ENCODE data around the gene IL3RA. TPM values are rescaled to one million over a fixed set of nuclear protein-coding genes. Genes with fewer than 3 reads are reported as not detected.

IL3RA gene
- total and polyA plus RNA-seq, 4 experiments from 2014 or later: 0.29 to 0.53 TPM; not detected in 2

DNA sequence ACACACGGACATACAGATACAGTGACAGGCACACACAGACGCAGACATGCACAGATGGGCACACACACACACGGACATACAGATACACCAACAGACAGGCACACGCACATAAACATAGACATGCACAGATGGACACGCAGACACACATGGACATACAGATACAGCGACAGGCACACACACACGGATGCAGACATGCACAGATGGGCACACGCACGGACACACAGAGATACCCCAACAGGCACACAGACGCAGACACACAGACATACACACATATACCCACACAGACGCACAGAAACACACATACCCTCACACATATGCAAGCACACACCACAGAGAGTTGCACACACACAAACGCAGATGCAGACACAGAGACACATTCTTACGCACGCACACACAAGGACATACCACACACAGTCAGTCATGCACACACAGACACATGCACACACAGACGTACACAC is 79.8 kb downstream of the IL3RA start:
- H3K9me3 Mint-ChIP-seq: peaks cover 0 to 10% (median 4%) of the 10 kb centered on the region in 8 donors
- no peaks in the 10 kb centered on the region for H3K27me3 ChIP-seq (ENCODE audit: insufficient read depth, low read length)
- no peak overlapping the region for H3K27ac ChIP-seq (ENCODE audit: low read depth, low read length)
- no peaks in the 10 kb centered on the region for H3K4me1 ChIP-seq (ENCODE audit: insufficient read depth, low read length)
- no peak overlapping the region for H3K27ac Mint-ChIP-seq
- intact Hi-C loops (cut with micrococcal nuclease): loop anchor here (1.0 kb wide), 1 partner anchor 15 kb away; no protein-coding TSS in a partner anchor
- H3K27me3 Mint-ChIP-seq: no peaks in the 10 kb centered on the region
- H3K4me3 ChIP-seq (ENCODE audit: low read length in 2 of 2): no peak overlapping the region
- no peaks in the 10 kb centered on the region for H3K9me3 ChIP-seq (ENCODE audit: control insufficient read depth in 1 of 2, low read length in 2 of 2)
- ChIA-PET POLR2A (ENCODE audit: partially characterized antibody) (no interaction called here), CTCF (ENCODE audit: partially characterized antibody) (no interaction called here)
- no peak overlapping the region for H3K4me3 Mint-ChIP-seq
- peaks cover 0 to 5% (median 0%) of the 10 kb centered on the region in 4 donors for H3K4me1 Mint-ChIP-seq
- H3K36me3 Mint-ChIP-seq: peaks cover 35 to 36% of the 10 kb centered on the region in 2 donors
- peaks cover 11% of the 10 kb centered on the region for H3K36me3 ChIP-seq (ENCODE audit: insufficient read depth, low read length)
- no peak for DNase-seq

DNA sequence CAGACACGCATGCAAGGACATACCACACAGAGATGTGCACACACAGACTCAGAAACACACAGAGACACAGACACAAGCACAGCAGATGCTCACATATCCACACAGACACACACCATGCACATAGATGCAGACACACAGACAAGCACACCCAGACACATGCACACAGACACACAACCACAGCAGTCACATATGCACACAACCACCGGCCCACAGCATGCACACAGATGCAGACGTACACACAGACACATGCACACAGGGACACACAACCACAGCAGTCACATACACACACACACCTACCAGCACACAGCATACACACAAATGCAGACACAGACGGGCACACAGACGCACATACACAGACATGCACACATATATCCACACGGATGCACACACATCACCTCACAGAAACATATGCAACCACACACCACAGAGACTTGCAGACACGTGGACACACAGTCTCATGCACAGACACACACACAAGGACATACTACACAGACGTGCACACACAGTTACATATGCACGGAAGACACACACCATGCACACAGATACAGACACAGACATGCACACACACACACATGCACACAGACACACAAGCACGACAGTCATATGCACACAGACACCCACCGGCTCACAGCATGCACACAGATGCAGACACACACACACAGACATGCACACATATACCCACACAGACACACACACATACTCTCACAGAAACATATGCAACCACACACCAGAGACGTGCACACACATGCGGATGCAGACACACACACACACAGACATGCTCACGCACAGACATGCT is 80.6 kb downstream of the IL3RA start:
- Mint-ChIP-seq H3K27ac (no peak overlapping the region), H3K4me1 (peaks cover 0 to 5% (median 0%) of the 10 kb centered on the region in 4 donors), H3K4me3 (no peak overlapping the region), H3K36me3 (peaks cover 39% of the 10 kb centered on the region in 2 donors), H3K9me3 (peaks cover 0 to 18% (median 8%) of the 10 kb centered on the region in 8 donors), H3K27me3 (no peaks in the 10 kb centered on the region)
- intact Hi-C loops (cut with micrococcal nuclease): loop anchor here (1.0 kb wide), 1 partner anchor 16 kb away; no protein-coding TSS in a partner anchor
- ChIA-PET CTCF (ENCODE audit: partially characterized antibody) (no interaction called here), POLR2A (ENCODE audit: partially characterized antibody) (no interaction called here)
- Histone ChIP-seq H3K27me3 (ENCODE audit: insufficient read depth, low read length) (no peaks in the 10 kb centered on the region), H3K27ac (ENCODE audit: low read depth, low read length) (no peak overlapping the region), H3K36me3 (ENCODE audit: insufficient read depth, low read length) (peaks cover 17% of the 10 kb centered on the region), H3K4me3 (ENCODE audit: low read length in 2 of 2) (no peak overlapping the region), H3K9me3 (ENCODE audit: control insufficient read depth in 1 of 2, low read length in 2 of 2) (peaks cover 0 to under 1% of the 10 kb centered on the region in 2 donors), H3K4me1 (ENCODE audit: insufficient read depth, low read length) (no peaks in the 10 kb centered on the region)
- DNase-seq: no peak

DNA sequence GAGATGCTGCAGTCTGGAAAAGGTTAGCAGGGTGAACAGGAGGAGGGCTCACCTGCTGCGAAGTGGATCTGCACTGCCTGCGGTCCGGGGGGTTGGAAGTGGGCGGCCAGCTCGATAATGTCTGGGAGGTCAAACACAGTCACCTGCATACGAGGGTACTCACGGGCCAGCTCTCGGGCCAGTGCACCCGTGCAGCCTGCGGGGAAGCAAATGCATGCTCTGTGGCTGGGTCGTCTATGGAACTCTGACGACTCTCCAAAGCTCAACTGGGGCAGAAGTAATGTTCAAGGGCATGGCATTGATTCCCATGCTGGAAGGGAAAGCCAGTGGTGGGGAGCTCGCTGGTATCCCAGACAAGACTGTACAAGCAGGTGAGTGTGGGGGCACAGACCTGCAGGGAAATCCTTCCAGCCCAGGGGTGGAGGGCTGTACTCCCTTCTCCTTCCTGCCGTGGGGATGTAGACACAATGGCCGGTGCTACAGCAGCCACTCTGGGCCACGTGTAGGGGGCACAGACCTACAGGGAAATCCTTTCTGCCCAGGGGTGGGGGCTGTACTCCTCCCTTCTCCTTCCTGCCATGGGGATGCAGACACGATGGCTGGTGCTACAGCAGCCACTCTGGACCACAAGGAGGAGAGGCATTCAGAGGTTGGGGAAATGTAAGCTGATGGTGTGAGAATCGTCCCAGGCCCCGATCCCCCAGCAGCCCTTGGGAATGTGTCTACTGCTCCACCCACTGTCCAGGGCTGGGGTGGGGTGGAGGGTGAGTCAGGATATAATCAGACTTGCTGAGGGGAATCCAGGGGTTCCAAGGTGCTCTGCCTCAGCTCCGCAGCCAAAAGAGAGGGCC is 81.6 kb downstream of the IL3RA start:
- Histone ChIP-seq H3K4me3 (ENCODE audit: low read length in 2 of 2) (no peak overlapping the region), H3K9me3 (ENCODE audit: control insufficient read depth in 1 of 2, low read length in 2 of 2) (peaks cover 0 to 7% of the 10 kb centered on the region in 2 donors), H3K27me3 (ENCODE audit: insufficient read depth, low read length) (no peaks in the 10 kb centered on the region), H3K27ac (ENCODE audit: low read depth, low read length) (no peak overlapping the region), H3K4me1 (ENCODE audit: insufficient read depth, low read length) (no peaks in the 10 kb centered on the region), H3K36me3 (ENCODE audit: insufficient read depth, low read length) (peaks cover 22% of the 10 kb centered on the region)
- DNase-seq: no peak
- H3K36me3 Mint-ChIP-seq: peaks cover 40 to 41% of the 10 kb centered on the region in 2 donors
- H3K27ac Mint-ChIP-seq: no peak overlapping the region
- H3K4me3 Mint-ChIP-seq: no peak overlapping the region
- no peaks in the 10 kb centered on the region for H3K27me3 Mint-ChIP-seq
- ChIA-PET POLR2A (ENCODE audit: partially characterized antibody) (no interaction called here), CTCF (ENCODE audit: partially characterized antibody) (no interaction called here)
- H3K4me1 Mint-ChIP-seq: peaks cover 0 to 5% (median 0%) of the 10 kb centered on the region in 4 donors
- peaks cover 0 to 24% (median 12%) of the 10 kb centered on the region in 8 donors for H3K9me3 Mint-ChIP-seq
- intact Hi-C loops (cut with micrococcal nuclease): no loop called here

DNA sequence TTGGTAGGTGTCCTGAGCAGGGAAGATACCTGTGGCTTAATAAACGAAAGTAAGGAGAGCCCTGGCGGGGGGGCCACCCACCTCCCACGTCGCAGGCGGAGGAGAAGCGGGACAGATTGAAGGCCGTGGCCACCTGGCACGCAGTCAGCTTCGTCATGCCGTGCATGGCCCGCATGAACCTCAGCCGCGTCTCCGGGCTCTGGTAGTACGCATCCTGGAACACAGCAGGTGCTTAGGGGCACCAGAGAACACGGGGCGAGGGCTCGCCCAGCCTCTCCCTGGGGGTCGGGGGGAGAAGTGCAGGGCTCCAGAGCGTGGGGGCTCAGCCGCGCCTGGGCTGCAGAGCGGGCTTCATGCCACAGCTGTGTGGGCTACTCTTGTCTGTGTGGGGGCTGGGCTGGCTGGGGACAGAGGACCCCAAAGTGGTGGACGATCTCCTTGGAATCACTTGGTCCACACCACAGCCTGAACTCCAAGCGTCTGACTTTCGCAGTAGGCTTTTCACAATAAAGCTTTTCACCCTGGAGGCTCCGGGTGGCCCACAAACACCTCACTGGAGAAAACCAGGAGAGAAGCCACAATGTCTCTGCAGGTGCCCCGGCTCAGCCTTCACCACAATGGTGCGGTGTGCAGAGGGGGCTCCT is 82.4 kb downstream of the IL3RA start:
- H3K4me3 Mint-ChIP-seq: no peak overlapping the region

DNA sequence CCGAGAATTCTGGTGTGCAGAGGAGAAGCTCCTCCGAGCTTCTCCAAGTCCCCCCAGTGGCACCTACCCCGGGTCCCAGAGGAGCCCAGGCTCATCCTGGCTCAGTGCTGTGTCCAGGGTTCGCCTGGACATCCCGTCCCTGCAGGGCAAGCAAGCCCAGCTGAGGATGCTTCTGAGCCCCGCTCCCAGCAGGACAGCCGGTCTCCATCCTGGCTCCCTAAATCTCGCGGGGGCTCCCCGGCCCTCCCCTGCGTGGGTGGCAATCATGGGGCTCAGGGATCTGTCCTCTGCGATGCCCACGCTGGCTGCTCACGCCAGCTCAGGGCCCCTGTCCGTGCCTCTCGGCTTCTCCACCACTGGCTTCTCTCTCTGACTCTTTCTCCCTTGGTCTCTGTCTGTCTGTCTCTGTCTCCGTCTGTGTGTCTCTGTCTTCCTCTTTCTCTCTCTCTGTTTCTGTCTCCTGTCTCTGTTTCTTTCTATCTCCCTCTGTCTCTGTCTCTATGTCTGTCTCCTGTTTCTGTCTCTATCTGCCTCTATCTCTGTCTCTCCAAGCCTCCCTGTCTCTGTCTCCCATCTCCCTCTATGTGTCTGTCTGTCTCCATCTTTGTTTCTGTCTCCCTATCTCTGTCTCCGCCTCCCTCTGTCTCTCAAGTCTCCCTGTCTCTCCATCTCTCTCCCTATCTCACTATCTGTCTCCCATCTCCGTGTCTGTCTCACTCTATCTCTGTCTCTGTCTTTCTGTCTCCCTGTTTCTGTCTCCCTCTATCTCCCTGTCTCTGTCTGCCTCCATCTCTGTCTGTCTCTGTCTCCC is 83.2 kb downstream of the IL3RA start:
- Histone ChIP-seq H3K4me3 (ENCODE audit: low read length in 2 of 2) (no peak overlapping the region), H3K27me3 (ENCODE audit: insufficient read depth, low read length) (no peaks in the 10 kb centered on the region), H3K4me1 (ENCODE audit: insufficient read depth, low read length) (no peaks in the 10 kb centered on the region), H3K36me3 (ENCODE audit: insufficient read depth, low read length) (peaks cover 21% of the 10 kb centered on the region), H3K9me3 (ENCODE audit: control insufficient read depth in 1 of 2, low read length in 2 of 2) (peaks cover 0 to 11% of the 10 kb centered on the region in 2 donors), H3K27ac (ENCODE audit: low read depth, low read length) (no peak overlapping the region)
- POLR2A ChIA-PET (ENCODE audit: partially characterized antibody): no interaction called here
- DNase-seq: no peak
- Mint-ChIP-seq H3K36me3 (peaks cover 38 to 46% of the 10 kb centered on the region in 2 donors), H3K4me1 (peaks cover 0 to 7% (median 1%) of the 10 kb centered on the region in 4 donors), H3K27ac (peak overlapping the region in 5 of 7 donors; percentile 4 to 84 (median 58)), H3K9me3 (peaks cover 0 to 35% (median 17%) of the 10 kb centered on the region in 8 donors), H3K27me3 (no peaks in the 10 kb centered on the region), H3K4me3 (no peak overlapping the region)
- CTCF ChIA-PET (ENCODE audit: partially characterized antibody): no interaction called here
- intact Hi-C loops (cut with micrococcal nuclease): no loop called here

More for the DNA sequence above, 82.4 kb downstream of the IL3RA start:
- H3K36me3 Mint-ChIP-seq: peaks cover 38 to 41% of the 10 kb centered on the region in 2 donors
- no peaks in the 10 kb centered on the region for H3K27me3 Mint-ChIP-seq
- Histone ChIP-seq H3K4me3 (ENCODE audit: low read length in 2 of 2) (no peak overlapping the region), H3K36me3 (ENCODE audit: insufficient read depth, low read length) (peaks cover 24% of the 10 kb centered on the region), H3K27me3 (ENCODE audit: insufficient read depth, low read length) (no peaks in the 10 kb centered on the region), H3K27ac (ENCODE audit: low read depth, low read length) (no peak overlapping the region), H3K9me3 (ENCODE audit: control insufficient read depth in 1 of 2, low read length in 2 of 2) (peaks cover 0 to 11% of the 10 kb centered on the region in 2 donors), H3K4me1 (ENCODE audit: insufficient read depth, low read length) (no peaks in the 10 kb centered on the region)
- ChIA-PET CTCF (ENCODE audit: partially characterized antibody) (no interaction called here), POLR2A (ENCODE audit: partially characterized antibody) (no interaction called here)
- H3K4me1 Mint-ChIP-seq: peaks cover 0 to 5% (median 0%) of the 10 kb centered on the region in 4 donors
- peaks cover 0 to 30% (median 16%) of the 10 kb centered on the region in 8 donors for H3K9me3 Mint-ChIP-seq
- no peak for DNase-seq
- H3K27ac Mint-ChIP-seq: no peak overlapping the region
- intact Hi-C loops (cut with micrococcal nuclease): no loop called here

DNA sequence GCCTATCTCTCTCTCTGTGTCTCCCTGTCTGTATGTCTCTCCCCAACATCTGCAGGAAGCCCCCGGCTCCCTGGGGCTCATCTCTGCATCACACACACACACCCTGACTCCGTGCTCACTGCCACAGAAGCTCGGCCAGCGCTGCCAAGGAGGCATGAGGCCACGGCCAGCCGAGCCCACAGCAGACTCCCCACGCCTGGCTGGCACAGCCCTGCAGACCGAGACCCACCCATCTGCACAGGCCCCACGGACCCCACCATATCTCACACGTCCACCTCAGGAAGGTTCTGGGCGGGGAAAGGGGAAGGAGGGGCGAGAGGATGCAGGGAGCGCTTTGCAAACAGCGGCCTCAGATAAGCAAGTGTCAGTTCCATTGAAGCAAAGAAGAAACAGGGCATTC is 83.8 kb downstream of the IL3RA start:
- no peaks in the 10 kb centered on the region for H3K27me3 ChIP-seq (ENCODE audit: insufficient read depth, low read length)
- peaks cover 40 to 52% of the 10 kb centered on the region in 2 donors for H3K36me3 Mint-ChIP-seq

More for the DNA sequence above, 83.8 kb downstream of the IL3RA start:
- Histone ChIP-seq H3K4me3 (ENCODE audit: low read length in 2 of 2) (no peak overlapping the region), H3K9me3 (ENCODE audit: control insufficient read depth in 1 of 2, low read length in 2 of 2) (peaks cover 0 to 11% of the 10 kb centered on the region in 2 donors), H3K27ac (ENCODE audit: low read depth, low read length) (no peak overlapping the region), H3K36me3 (ENCODE audit: insufficient read depth, low read length) (peaks cover 27% of the 10 kb centered on the region), H3K4me1 (ENCODE audit: insufficient read depth, low read length) (no peaks in the 10 kb centered on the region)
- Mint-ChIP-seq H3K27me3 (no peaks in the 10 kb centered on the region), H3K9me3 (peaks cover 0 to 38% (median 17%) of the 10 kb centered on the region in 8 donors), H3K4me3 (no peak overlapping the region), H3K27ac (peak overlapping the region in 3 of 7 donors; percentile 4 to 84 (median 62)), H3K4me1 (peaks cover 0 to 9% (median 2%) of the 10 kb centered on the region in 4 donors)
- DNase-seq: no peak
- POLR2A ChIA-PET (ENCODE audit: partially characterized antibody): no interaction called here
- CTCF ChIA-PET (ENCODE audit: partially characterized antibody): no interaction called here
- intact Hi-C loops (cut with micrococcal nuclease): no loop called here
